GM12865 (cell line): ENCODE measurements around the gene DENND5A.

Experiments
- DNase-seq: peaks from one replicate; pipeline ENCODE4 v3.0.0; 2010; ENCODE audit warnings: low read depth
- H3K4me3 ChIP-seq: 2 replicates; pipeline ENCODE4 v1.5.1; 2011; ENCODE audit warnings: mild to moderate bottlenecking, low read depth, low read length, control low read depth
- CTCF ChIP-seq: IDR thresholded peaks from 2 replicates; pipeline ENCODE4 v1.5.1; 2011; ENCODE audit warnings: low read length, control low read depth, low read depth, inconsistent platforms; ENCODE audit not compliant: insufficient read depth; ENCODE audit errors: missing control alignments

Gene DENND5A

GRCh38 chr11:9092853-9093778 lies 172.0 kb downstream of the DENND5A start:
- no peak for DNase-seq
- H3K4me3 ChIP-seq = no peak overlapping the region
- no peak for TF ChIP-seq CTCF

GRCh38 chr11:9092072-9092471 lies 173.1 kb downstream of the DENND5A start:
- no peak for TF ChIP-seq CTCF
- DNase-seq = no peak
- no peak overlapping the region for H3K4me3 ChIP-seq

- no peak for DNase-seq
- no peak within 1 kb of the TSS for H3K4me3 ChIP-seq
- no peak for TF ChIP-seq CTCF
These were observed 173.9 kb downstream of the DENND5A start, which contains the start of gene SCUBE2 for GRCh38 chr11:9091044-9091922. Gene SCUBE2 (minus strand): TSS chr11:9091599. CDS start chr11:9091528, 71 bp downstream.

GRCh38 chr11:9090488-9091043 lies 174.6 kb downstream of the DENND5A start:
- TF ChIP-seq CTCF = no peak
- DNase-seq = no peak
- H3K4me3 ChIP-seq = no peak overlapping the region

- DNase-seq = no peak
- TF ChIP-seq CTCF = no peak
- H3K4me3 ChIP-seq = no peak overlapping the region
These were observed 175.5 kb downstream of the DENND5A start for GRCh38 chr11:9089636-9090035.

- TF ChIP-seq CTCF = no peak
- no peak overlapping the region for H3K4me3 ChIP-seq
These were observed 176.1 kb downstream of the DENND5A start for GRCh38 chr11:9089061-9089460.

More at GRCh38 chr11:9089061-9089460, 176.1 kb downstream of the DENND5A start:
- DNase-seq = no peak
